Measurements from ENCODE around the gene SLC25A40. TPM values are rescaled to one million over a fixed set of nuclear protein-coding genes. Genes with fewer than 3 reads are reported as not detected.

Gene SLC25A40
- total and polyA plus RNA-seq, 2 of the 13 experiments (the other 11 are each of a cell fraction or from before 2014, with no cell fraction given) = 12.9 to 13.6 TPM

DNA sequence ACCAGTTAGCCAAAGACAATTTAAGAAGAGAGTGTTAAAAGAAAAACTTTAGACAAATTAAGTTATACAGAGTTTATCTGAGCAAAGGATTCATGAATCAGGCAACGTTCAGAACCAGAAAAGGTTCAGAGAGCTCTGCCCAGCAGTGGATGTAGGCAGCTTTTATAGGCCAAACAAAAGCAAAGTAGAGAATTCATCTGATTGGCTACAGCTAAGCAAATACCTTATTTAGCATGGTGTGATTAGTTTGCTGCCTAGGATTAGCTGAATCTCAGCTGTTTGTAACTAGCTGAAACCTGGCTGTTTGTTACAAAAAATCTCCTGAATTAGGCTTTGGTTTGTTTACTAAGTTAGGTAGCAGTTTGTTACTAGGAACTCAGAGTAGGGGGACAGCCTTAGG is 66.0 kb downstream of the SLC25A40 start:
- TF ChIP-seq GATAD1 (CRISPR knock-in tag; IDR thresholded peaks at IDR 0.05) (no peak), IRF9 (CRISPR knock-in tag; IDR thresholded peaks at IDR 0.05; ENCODE audit: borderline replicate concordance) (no peak), MAFF (IDR thresholded peaks at IDR 0.05; ENCODE audit: low read depth, low read length) (no peak), BHLHE40 (IDR thresholded peaks at IDR 0.05; ENCODE audit: low read length) (no peak), PHF21A (CRISPR knock-in tag; IDR thresholded peaks at IDR 0.05) (no peak), MIER3 (CRISPR knock-in tag; IDR thresholded peaks at IDR 0.05; ENCODE audit: borderline replicate concordance) (no peak), SRF (IDR thresholded peaks at IDR 0.05; ENCODE audit: low read depth, low read length) (no peak), CREB1 (IDR thresholded peaks at IDR 0.05) (no peak), CREB1 (CRISPR knock-in tag; IDR thresholded peaks at IDR 0.05) (no peak), ZNF720 (CRISPR knock-in tag; IDR thresholded peaks at IDR 0.05) (no peak), ZNF3 (CRISPR knock-in tag; IDR thresholded peaks at IDR 0.05) (no peak), GATA4 (IDR thresholded peaks at IDR 0.05; ENCODE audit: borderline replicate concordance, low read depth) (no peak), SMAD1 (CRISPR knock-in tag; IDR thresholded peaks at IDR 0.05; ENCODE audit: borderline replicate concordance, low read depth) (no peak), ELF4 (CRISPR knock-in tag; IDR thresholded peaks at IDR 0.05; ENCODE audit: borderline replicate concordance) (no peak), GABPB1 (CRISPR knock-in tag; IDR thresholded peaks at IDR 0.05) (no peak)
- TF ChIP-seq, protein P1, sequence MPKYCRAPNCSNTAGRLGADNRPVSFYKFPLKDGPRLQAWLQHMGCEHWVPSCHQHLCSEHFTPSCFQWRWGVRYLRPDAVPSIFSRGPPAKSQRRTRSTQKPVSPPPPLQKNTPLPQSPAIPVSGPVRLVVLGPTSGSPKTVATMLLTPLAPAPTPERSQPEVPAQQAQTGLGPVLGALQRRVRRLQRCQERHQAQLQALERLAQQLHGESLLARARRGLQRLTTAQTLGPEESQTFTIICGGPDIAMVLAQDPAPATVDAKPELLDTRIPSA (CRISPR knock-in tag; IDR thresholded peaks at IDR 0.05; ENCODE audit: borderline replicate concordance) = no peak
- no peak for FAIRE-seq
- ChIA-PET CTCF (ENCODE audit: low intra/inter-chr PET ratio, low total read pairs) (no interaction called here), POLR2A (no interaction called here)
- no peaks in the 10 kb centered on the region for H3K36me3 ChIP-seq (replicated peaks in 1 of 2; ENCODE audit: control insufficient read depth in 1 of 2, insufficient read depth in 2 of 2, low read length in 2 of 2)
- intact Hi-C loops (cut with micrococcal nuclease; ENCODE audit: unreplicated experiment) (no loop called here), in situ Hi-C loops (cut with HindIII; ENCODE audit: extremely low pct_ligation_motif_present, low pct_unique_long_range_greater_than_20kb) (no loop called here)
- BruUV-seq (replicated peaks) = no TSS peak
- WGBS (ENCODE audit: low lambda C conversion rate) = 0% methylated on average over 1 of the region's 1 CpG
- DNase-seq (ENCODE audit: low spot score) = no peak
- H3K9me3 ChIP-seq (ENCODE audit: low read length) = no peaks in the 10 kb centered on the region
- no peaks in the 10 kb centered on the region for H3K4me1 ChIP-seq (ENCODE audit: insufficient read depth, low read length)
- H3K27ac ChIP-seq (ENCODE audit: extremely low read length, insufficient read depth, low read length) = no peak overlapping the region
- no peak overlapping the region for H3K9ac ChIP-seq (ENCODE audit: insufficient read depth, low read depth, low read length)
- no peak for ATAC-seq
- H3K79me2 ChIP-seq (ENCODE audit: insufficient read depth, low read length) = no peaks in the 10 kb centered on the region
- no peak overlapping the region for H2AFZ ChIP-seq (ENCODE audit: low read length)
- no peaks in the 10 kb centered on the region for H4K20me1 ChIP-seq (ENCODE audit: insufficient read depth, low read length)
- no peaks in the 10 kb centered on the region for H3K27me3 ChIP-seq (ENCODE audit: control insufficient read depth in 1 of 2, insufficient read depth in 2 of 2, low read length in 2 of 2)
- no peak overlapping the region for H3K4me3 ChIP-seq (replicated peaks in 1 of 3; ENCODE audit: insufficient read depth in 1 of 3, low read depth in 2 of 3, low read length in 3 of 3)
- H3K4me2 ChIP-seq (ENCODE audit: low read depth, low read length) = no peak overlapping the region

Data from HepG2 (cell line).